Choroid plexus epithelial cell (primary cell): ENCODE data around the gene KDM4E.
A peak's percentile ranks its signal among the peaks of the same experiment; 100 is the strongest.

ENCODE experiments used
- DNase-seq: peaks from one replicate; pipeline ENCODE4 v3.0.0-alpha.2; 2010; ENCODE audit warnings: low read depth
- H3K4me3 ChIP-seq: 2 replicates; pipeline ENCODE4 v1.5.1; 2011; ENCODE audit warnings: low read depth, mild to moderate bottlenecking, control low read depth, low read length, moderate library complexity
- TF ChIP-seq, protein P1 (sequence below): conservative IDR thresholded peaks from 2 replicates; pipeline ENCODE4 v1.5.1; 2011; ENCODE audit warnings: low read depth, mild to moderate bottlenecking, control low read depth, inconsistent platforms, low read length, moderate library complexity

Gene KDM4E

DNA sequence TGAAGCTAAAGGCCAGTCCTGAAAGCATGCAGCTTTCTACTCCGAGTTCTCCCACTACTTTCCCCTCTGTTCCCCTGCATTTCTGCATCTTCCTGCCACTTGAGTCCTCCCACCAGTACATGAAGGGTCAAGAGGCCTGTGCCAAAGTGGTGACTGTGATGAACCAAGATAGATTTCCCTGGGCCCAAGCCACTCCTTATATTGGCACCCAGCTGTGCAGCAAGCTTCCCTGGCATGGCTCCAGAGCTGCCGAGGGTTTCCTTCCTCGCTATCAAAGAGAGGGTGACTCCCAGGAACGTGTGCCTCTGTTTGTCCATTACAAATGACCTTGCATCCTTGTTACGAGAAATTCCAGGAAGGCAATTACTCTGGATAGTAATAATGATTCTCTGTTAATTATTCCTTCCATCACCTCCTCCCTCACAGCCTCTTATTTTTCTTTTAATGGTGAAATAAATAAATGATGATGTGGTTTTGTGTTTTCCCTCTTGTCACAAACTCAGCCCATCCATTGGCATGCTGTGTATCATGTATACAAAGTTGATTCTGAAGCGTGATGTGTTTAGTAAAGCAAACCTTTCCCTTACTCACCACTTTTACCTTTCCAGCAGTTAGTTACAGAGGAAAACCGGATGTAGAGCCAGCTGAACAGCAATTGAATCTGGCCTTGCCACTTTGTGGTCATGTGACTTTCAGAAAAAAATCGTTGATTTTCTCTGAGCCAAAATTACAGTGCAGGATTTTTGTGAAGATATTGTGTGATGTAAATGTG lies 49.9 kb downstream of the KDM4E start:
- peak; percentile 59 for DNase-seq
- TF ChIP-seq, protein P1, sequence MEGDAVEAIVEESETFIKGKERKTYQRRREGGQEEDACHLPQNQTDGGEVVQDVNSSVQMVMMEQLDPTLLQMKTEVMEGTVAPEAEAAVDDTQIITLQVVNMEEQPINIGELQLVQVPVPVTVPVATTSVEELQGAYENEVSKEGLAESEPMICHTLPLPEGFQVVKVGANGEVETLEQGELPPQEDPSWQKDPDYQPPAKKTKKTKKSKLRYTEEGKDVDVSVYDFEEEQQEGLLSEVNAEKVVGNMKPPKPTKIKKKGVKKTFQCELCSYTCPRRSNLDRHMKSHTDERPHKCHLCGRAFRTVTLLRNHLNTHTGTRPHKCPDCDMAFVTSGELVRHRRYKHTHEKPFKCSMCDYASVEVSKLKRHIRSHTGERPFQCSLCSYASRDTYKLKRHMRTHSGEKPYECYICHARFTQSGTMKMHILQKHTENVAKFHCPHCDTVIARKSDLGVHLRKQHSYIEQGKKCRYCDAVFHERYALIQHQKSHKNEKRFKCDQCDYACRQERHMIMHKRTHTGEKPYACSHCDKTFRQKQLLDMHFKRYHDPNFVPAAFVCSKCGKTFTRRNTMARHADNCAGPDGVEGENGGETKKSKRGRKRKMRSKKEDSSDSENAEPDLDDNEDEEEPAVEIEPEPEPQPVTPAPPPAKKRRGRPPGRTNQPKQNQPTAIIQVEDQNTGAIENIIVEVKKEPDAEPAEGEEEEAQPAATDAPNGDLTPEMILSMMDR: no peak
- H3K4me3 ChIP-seq: no peak overlapping the region

DNA sequence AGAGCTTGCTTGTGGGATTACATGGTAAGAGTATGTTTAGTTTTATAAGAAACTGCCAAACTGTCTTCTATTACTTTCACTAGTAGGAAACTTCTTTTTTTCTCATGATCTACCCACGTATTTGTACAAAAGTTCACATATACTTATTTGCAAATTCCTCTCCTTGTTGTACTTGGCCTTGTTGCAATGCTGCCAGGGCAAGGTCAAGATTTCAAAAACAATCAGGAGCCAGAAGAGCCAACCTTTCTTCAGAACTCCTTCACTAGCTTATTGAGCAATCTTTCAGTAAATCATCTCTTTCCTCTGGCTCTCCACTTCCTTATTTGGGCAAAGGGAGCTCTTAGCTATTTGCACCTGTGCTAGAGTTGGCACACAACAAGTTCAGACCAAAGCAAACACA lies 51.4 kb downstream of the KDM4E start:
- H3K4me3 ChIP-seq: no peak overlapping the region
- TF ChIP-seq, protein P1: no peak
- peak; percentile 99 for DNase-seq

DNA sequence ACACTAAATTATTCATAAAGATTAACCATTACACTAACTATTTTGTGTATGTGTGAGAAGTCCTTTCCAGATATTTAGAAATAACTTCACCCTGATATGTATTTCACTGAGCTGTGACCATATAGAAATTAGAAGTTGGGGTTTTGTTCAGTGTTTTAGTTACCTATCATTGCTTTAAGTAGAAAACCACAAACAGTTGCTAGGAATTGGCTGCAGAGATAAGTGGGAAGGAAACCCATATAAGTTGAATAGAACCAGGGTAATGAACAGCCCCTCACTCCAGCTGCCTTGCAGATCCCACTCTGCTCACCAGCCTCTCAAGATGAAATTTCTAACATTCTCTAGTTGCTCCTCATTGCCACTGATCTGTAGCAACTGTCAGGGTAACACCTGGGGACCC lies 51.9 kb downstream of the KDM4E start:
- no peak overlapping the region for H3K4me3 ChIP-seq
- DNase-seq: no peak
- TF ChIP-seq, protein P1: no peak
